HG02973 (cell line): ENCODE data around the gene SSR2.

ENCODE experiments used
- ATAC-seq: cut with Tn5 transposase; IDR thresholded peaks from one replicate; pipeline ENCODE4 v1.9.1; 2021; ENCODE audit warnings: moderate library complexity; ENCODE audit not compliant: unreplicated experiment

Gene SSR2

GRCh38 chr1:155974208-155975115, 46.3 kb downstream of the SSR2 start:
- ATAC-seq: no peak

GRCh38 chr1:155973723-155974122, 47.0 kb downstream of the SSR2 start:
- ATAC-seq: no peak

- no peak for ATAC-seq
These were observed 48.6 kb downstream of the SSR2 start for GRCh38 chr1:155971910-155972809.

GRCh38 chr1:155970531-155971167, 50.1 kb downstream of the SSR2 start:
- no peak for ATAC-seq

GRCh38 chr1:155969377-155969791, 51.4 kb downstream of the SSR2 start:
- ATAC-seq: no peak

- no peak for ATAC-seq
These were observed 52.1 kb downstream of the SSR2 start for GRCh38 chr1:155968670-155969069.

GRCh38 chr1:155968051-155968400, 52.7 kb downstream of the SSR2 start:
- no peak for ATAC-seq

- ATAC-seq: no peak
These were observed 53.3 kb downstream of the SSR2 start for GRCh38 chr1:155967341-155968050.

- no peak for ATAC-seq
These were observed 54.0 kb downstream of the SSR2 start for GRCh38 chr1:155966750-155967149.

- no peak for ATAC-seq
These were observed 54.6 kb downstream of the SSR2 start for GRCh38 chr1:155966135-155966534.

- ATAC-seq: no peak
These were observed 56.6 kb downstream of the SSR2 start for GRCh38 chr1:155964193-155964592.

GRCh38 chr1:155962599-155963211, 58.0 kb downstream of the SSR2 start:
- ATAC-seq: no peak

GRCh38 chr1:155961937-155962336, 58.8 kb downstream of the SSR2 start:
- ATAC-seq: no peak

GRCh38 chr1:155960081-155960745, 60.5 kb downstream of the SSR2 start:
- ATAC-seq: no peak
